Calu3 (cell line): ENCODE measurements around the gene C1QC. TPM values are rescaled to one million over a fixed set of nuclear protein-coding genes. Genes with fewer than 3 reads are reported as not detected.

Source experiments
- BruUV-seq: library from RNA; stranded (reverse); fragments of 400-500 nt; replicated peaks from 2 replicates; lab custom pipeline; 2021; lab: Mats Ljungman, UMichigan
- CTCF ChIA-PET: fragments of 300-600 bp; sonication (Branson Sonifier 250); formaldehyde crosslinking; loops from one replicate; lab custom pipeline; 2022; ENCODE audit warnings: antibody characterized with exemption; lab: Charles Lee
- DNase-seq: peaks from one replicate; pipeline ENCODE4 v3.0.0; 2022
- H3K27ac Mint-ChIP-seq: one replicate; pipeline ENCODE4 v1.8.0; 2022; ENCODE audit warnings: mixed read lengths; ENCODE audit not compliant: unreplicated experiment
- H3K27me3 Mint-ChIP-seq: one replicate; pipeline ENCODE4 v1.8.0; 2022; ENCODE audit warnings: mixed read lengths; ENCODE audit not compliant: unreplicated experiment
- H3K36me3 Mint-ChIP-seq: one replicate; pipeline ENCODE4 v1.8.0; 2022; ENCODE audit warnings: mild to moderate bottlenecking, moderate library complexity, mixed read lengths; ENCODE audit not compliant: insufficient read depth, unreplicated experiment
- H3K4me1 Mint-ChIP-seq: one replicate; pipeline ENCODE4 v1.8.0; 2022; ENCODE audit warnings: mild to moderate bottlenecking, low read depth, mixed read lengths; ENCODE audit not compliant: unreplicated experiment
- H3K4me3 Mint-ChIP-seq: one replicate; pipeline ENCODE4 v1.8.0; 2022; ENCODE audit warnings: mild to moderate bottlenecking, low read depth, moderate library complexity, mixed read lengths; ENCODE audit not compliant: unreplicated experiment
- H3K9me3 Mint-ChIP-seq: one replicate; pipeline ENCODE4 v1.8.0; 2022; ENCODE audit warnings: low read depth, mixed read lengths; ENCODE audit not compliant: unreplicated experiment
- CTCF ChIP-seq: fragments of 200-600 bp; IDR thresholded peaks from one replicate; pipeline ENCODE4 v1.8.0; 2022; ENCODE audit warnings: antibody characterized with exemption; ENCODE audit not compliant: unreplicated experiment
- intact Hi-C: fragments of 100-400 bp; cut with micrococcal nuclease; formaldehyde crosslinking; loops from one replicate; pipeline ENCODE4 v1.10.0; 2022; ENCODE audit not compliant: unreplicated experiment
- total RNA-seq: library from RNA; stranded (reverse); gene quantifications from 2 replicates; pipeline ENCODE4 v1.2.3, GENCODE V29; 2022

The C1QC gene
- total RNA-seq, 1 experiment from 2014 or later, result not detected

GRCh38 chr1:22625262-22625925, 18.0 kb upstream of the C1QC start:
- no peaks in the 10 kb centered on the region for H3K9me3 Mint-ChIP-seq
- no peak overlapping the region for H3K4me3 Mint-ChIP-seq
- CTCF ChIA-PET, result no interaction called here
- no peak overlapping the region for H3K27ac Mint-ChIP-seq
- no TSS peak for BruUV-seq
- DNase-seq, result no peak
- no peak for TF ChIP-seq CTCF
- no peaks in the 10 kb centered on the region for H3K4me1 Mint-ChIP-seq
- H3K27me3 Mint-ChIP-seq, result peaks cover 80% of the 10 kb centered on the region
- H3K36me3 Mint-ChIP-seq, result no peaks in the 10 kb centered on the region
- intact Hi-C loops, result no loop called here

DNA sequence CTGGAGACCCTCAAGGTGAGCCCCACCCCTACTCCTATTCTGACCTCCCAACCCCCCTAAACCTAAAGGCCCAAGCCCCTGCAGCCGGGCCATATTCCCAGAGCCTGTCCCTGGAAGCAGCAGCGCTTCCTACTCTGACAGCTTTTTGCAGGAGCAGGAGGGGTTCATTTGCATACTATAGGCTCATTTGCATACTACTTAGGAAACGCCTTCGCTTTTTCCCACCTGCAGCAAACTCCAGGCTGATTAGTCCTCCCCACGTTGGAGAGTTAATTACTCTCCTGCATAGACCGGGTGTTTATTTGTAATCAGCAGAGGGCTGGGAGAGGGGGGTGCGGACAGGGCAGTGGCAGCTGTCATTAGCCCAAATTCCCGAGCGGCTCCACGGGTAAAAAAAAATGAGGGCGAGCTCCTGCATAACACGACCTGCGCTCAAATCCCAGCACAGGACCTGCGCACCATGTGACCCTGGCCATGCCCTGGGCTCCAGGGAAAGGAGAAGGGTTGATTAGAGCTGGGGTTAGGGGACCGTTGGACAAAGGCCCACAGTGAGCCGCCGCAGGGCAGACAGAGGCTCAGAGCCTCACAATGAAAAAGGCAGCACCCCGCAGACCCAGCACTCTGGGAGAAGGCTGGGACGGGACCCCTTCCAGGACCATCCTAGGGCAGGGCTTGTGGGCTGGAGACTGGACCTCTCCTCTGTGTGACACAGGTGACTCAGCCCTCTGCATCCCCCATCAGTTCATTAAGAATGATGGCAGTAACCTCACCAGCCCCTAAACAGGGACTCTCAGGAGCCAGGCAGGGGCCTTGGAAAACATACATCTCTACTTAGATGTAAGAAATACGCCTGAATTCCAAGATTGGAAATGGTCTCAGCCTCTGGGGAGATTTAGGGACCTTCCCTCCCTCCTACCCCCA, 16.9 kb upstream of the C1QC start:
- Mint-ChIP-seq H3K4me1 (no peaks in the 10 kb centered on the region), H3K27me3 (peaks cover 85% of the 10 kb centered on the region), H3K4me3 (no peak overlapping the region), H3K36me3 (no peaks in the 10 kb centered on the region), H3K27ac (no peak overlapping the region), H3K9me3 (no peaks in the 10 kb centered on the region)
- BruUV-seq, result no TSS peak
- intact Hi-C loops, result no loop called here
- TF ChIP-seq CTCF, result no peak
- no peak for DNase-seq
- CTCF ChIA-PET, result no interaction called here

DNA sequence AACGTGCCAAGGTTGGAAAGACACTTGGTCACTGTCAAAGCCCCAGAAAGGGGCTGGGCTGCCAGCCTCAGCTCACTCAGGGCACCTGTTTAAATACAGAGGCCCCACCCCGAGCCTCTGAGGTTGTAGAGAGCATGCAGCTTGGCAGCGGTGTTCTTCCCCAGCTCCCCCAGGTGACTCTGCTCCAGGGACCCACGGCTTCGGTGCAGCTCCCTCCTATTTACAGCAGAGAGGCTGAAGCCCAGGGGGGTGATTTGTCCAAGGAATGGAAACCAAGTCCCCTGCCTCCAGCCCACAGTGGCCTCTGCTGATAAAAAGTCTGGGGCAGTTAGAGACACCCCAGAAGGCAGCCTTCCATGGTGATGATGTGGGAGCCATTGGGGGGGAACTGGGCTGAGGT, 16.1 kb upstream of the C1QC start:
- BruUV-seq, result no TSS peak
- Mint-ChIP-seq H3K4me3 (no peak overlapping the region), H3K4me1 (no peaks in the 10 kb centered on the region), H3K27me3 (peaks cover 77% of the 10 kb centered on the region), H3K9me3 (no peaks in the 10 kb centered on the region), H3K27ac (no peak overlapping the region), H3K36me3 (no peaks in the 10 kb centered on the region)
- CTCF ChIA-PET, result no interaction called here
- no peak for DNase-seq
- intact Hi-C loops, result no loop called here
- no peak for TF ChIP-seq CTCF

- no peaks in the 10 kb centered on the region for H3K4me1 Mint-ChIP-seq
- no peak for TF ChIP-seq CTCF
- H3K36me3 Mint-ChIP-seq, result no peaks in the 10 kb centered on the region
- no TSS peak for BruUV-seq
- no peaks in the 10 kb centered on the region for H3K9me3 Mint-ChIP-seq
- peaks cover 71% of the 10 kb centered on the region for H3K27me3 Mint-ChIP-seq
- intact Hi-C loops, result no loop called here
- no peak overlapping the region for H3K4me3 Mint-ChIP-seq
- no peak overlapping the region for H3K27ac Mint-ChIP-seq
- CTCF ChIA-PET, result interaction anchor here (0.7 kb wide), 1 partner anchor 514 kb away, joined by 3 read pairs; no protein-coding TSS in a partner anchor
- DNase-seq, result no peak
These were observed 14.6 kb upstream of the C1QC start for GRCh38 chr1:22628698-22629444.
